Uterus (tissue), 2 donors: Measurements from ENCODE around the gene SMARCE1.
"Not testable (repeated sequence)": the region's sequence is repeated elsewhere in the genome, so short reads cannot be mapped to it uniquely, and the experiment has no call there.

Source experiments
- CTCF ChIP-seq, 4 experiments: fragments of 200-600 bp in 2 of 4; fragments of 450-650 bp in 2 of 4; sonication (generic) in 2 of 4; IDR thresholded peaks; one replicate each; pipeline ENCODE4 v1.5.1; 2016 to 2019; ENCODE audit warnings: antibody characterized with exemption in 4 of 4, mild to moderate bottlenecking in 2 of 4, moderate library complexity in 1 of 4
- POLR2A ChIP-seq, 2 donors: fragments of 450-650 bp; IDR thresholded peaks; one replicate each; pipeline ENCODE4 v1.6.1; 2016; ENCODE audit warnings: antibody characterized with exemption in 2 of 2, mild to moderate bottlenecking in 1 of 2, moderate library complexity in 1 of 2

GRCh38 chr17:40584950-40585349, 62.7 kb downstream of the SMARCE1 start:
- TF ChIP-seq CTCF, POLR2A (IDR thresholded peaks at IDR 0.05): not testable (repeated sequence)
